GM12892 (cell line): ENCODE measurements around the gene CHCHD10.

Source experiments
- POLR2A ChIP-seq: IDR thresholded peaks from 2 replicates; pipeline ENCODE4 v1.6.1; 2011; ENCODE audit warnings: low read depth, low read length, control low read depth
- POLR2AphosphoS5 ChIP-seq: IDR thresholded peaks from 2 replicates; pipeline ENCODE4 v1.6.1; 2011; ENCODE audit warnings: low read depth, low read length, control low read depth

- no peak for TF ChIP-seq POLR2AphosphoS5
- no peak for TF ChIP-seq POLR2A
These were observed 23.8 kb downstream of the CHCHD10 start for GRCh38 chr22:23744001-23744400.
